IMR-90 (cell line): ENCODE data around the gene UQCRQ. TPM values are rescaled to one million over a fixed set of nuclear protein-coding genes. Genes with fewer than 3 reads are reported as not detected.

Experiments
- ATAC-seq: fragments of 200-7000 bp; cut with Tn5 transposase; 2 replicates; pipeline ENCODE4 v1.9.1; 2020; ENCODE audit warnings: low read depth, mild to moderate bottlenecking, moderate library complexity
- Bru-seq: library from RNA; stranded (reverse); fragments of 400-500 nt; gene quantifications from one replicate; lab custom pipeline; 2021; lab: Mats Ljungman, UMichigan
- BruChase-seq, 2 experiments: library from RNA; stranded (reverse); fragments of 400-500 nt; gene quantifications; one replicate each; lab custom pipeline; 2021; lab: Mats Ljungman, UMichigan
- BruUV-seq: library from RNA; stranded (reverse); fragments of 400-500 nt; replicated peaks from 2 replicates; lab custom pipeline; 2021; lab: Mats Ljungman, UMichigan
- CTCF ChIA-PET: fragments of 300-600 bp; formaldehyde crosslinking; extraction: SDS; loops from one replicate; lab custom pipeline; 2021; ENCODE audit warnings: antibody characterized with exemption; lab: Yijun Ruan, JAX
- POLR2A ChIA-PET: fragments of 300-600 bp; sonication (Branson Sonifier 250); formaldehyde crosslinking; loops from one replicate; lab custom pipeline; 2022; ENCODE audit warnings: antibody characterized with exemption; ENCODE audit not compliant: unreplicated experiment; lab: Charles Lee
- DNase-seq: peaks from one replicate; pipeline ENCODE4 v3.0.0; 2013
- H2AFZ ChIP-seq: replicated peaks from 2 replicates; pipeline ENCODE3; 2013; ENCODE audit warnings: low read length, mild to moderate bottlenecking; ENCODE audit not compliant: poor library complexity
- H2AK5ac ChIP-seq: 2 replicates; pipeline ENCODE4 v1.6.1; 2013; ENCODE audit warnings: low read depth, low read length, inconsistent platforms
- H2AK9ac ChIP-seq: replicated peaks from 2 replicates; pipeline ENCODE3; 2013; ENCODE audit warnings: mild to moderate bottlenecking, low read depth, low read length, moderate library complexity; ENCODE audit not compliant: poor library complexity
- H2BK120ac ChIP-seq: 2 replicates; pipeline ENCODE4 v1.6.1; 2013; ENCODE audit warnings: low read depth, low read length, inconsistent platforms
- H2BK15ac ChIP-seq: 3 replicates; pipeline ENCODE4 v1.6.1; 2013; ENCODE audit warnings: low read depth, low read length, inconsistent platforms
- H2BK20ac ChIP-seq: 2 replicates; pipeline ENCODE4 v1.6.1; 2013; ENCODE audit warnings: low read depth, mild to moderate bottlenecking, inconsistent platforms, low read length, moderate library complexity
- H2BK5ac ChIP-seq: 2 replicates; pipeline ENCODE4 v1.6.1; 2013; ENCODE audit warnings: mild to moderate bottlenecking, low read depth, low read length, inconsistent platforms; ENCODE audit not compliant: poor library complexity, severe bottlenecking
- H3K14ac ChIP-seq: replicated peaks from 2 replicates; pipeline ENCODE4 v1.6.1; 2013; ENCODE audit warnings: low read depth, low read length, inconsistent platforms
- H3K18ac ChIP-seq: 2 replicates; pipeline ENCODE4 v1.6.1; 2013; ENCODE audit warnings: low read depth, low read length, control low read depth
- H3K23ac ChIP-seq: 2 replicates; pipeline ENCODE4 v1.6.1; 2013; ENCODE audit warnings: low read depth, low read length, inconsistent platforms
- H3K27ac ChIP-seq: 2 replicates; pipeline ENCODE4 v1.5.1; 2013; ENCODE audit warnings: mild to moderate bottlenecking, control low read depth, low read length; ENCODE audit not compliant: insufficient read depth
- H3K27me3 ChIP-seq: 2 replicates; pipeline ENCODE4 v1.6.1; 2013; ENCODE audit warnings: low read length; ENCODE audit not compliant: control insufficient read depth, insufficient read depth
- H3K36me3 ChIP-seq: 2 replicates; pipeline ENCODE4 v1.6.1; 2013; ENCODE audit warnings: low read length, mixed read lengths; ENCODE audit not compliant: control insufficient read depth, insufficient read depth
- H3K4ac ChIP-seq: 2 replicates; pipeline ENCODE4 v1.6.1; 2013; ENCODE audit warnings: low read depth, low read length, inconsistent platforms
- H3K4me1 ChIP-seq: 2 replicates; pipeline ENCODE4 v1.6.1; 2013; ENCODE audit warnings: low read length, mixed read lengths; ENCODE audit not compliant: control insufficient read depth, insufficient read depth
- H3K4me2 ChIP-seq: 2 replicates; pipeline ENCODE4 v1.6.1; 2013; ENCODE audit warnings: low read depth, mild to moderate bottlenecking, control low read depth, low read length, moderate library complexity
- H3K4me3 ChIP-seq: 2 replicates; pipeline ENCODE4 v1.5.1; 2013; ENCODE audit warnings: low read depth, mild to moderate bottlenecking, control low read depth, low read length, moderate library complexity; ENCODE audit not compliant: insufficient read depth
- H3K56ac ChIP-seq: 2 replicates; pipeline ENCODE4 v1.6.1; 2013; ENCODE audit warnings: low read length, inconsistent platforms; ENCODE audit not compliant: insufficient read depth; ENCODE audit errors: extremely low read depth
- H3K79me1 ChIP-seq, 2 experiments: 2 replicates each; pipeline ENCODE4 v1.6.1; 2013; ENCODE audit warnings: low read length in 2 of 2, inconsistent platforms in 1 of 2, low read depth in 1 of 2
- H3K9ac ChIP-seq: 2 replicates; pipeline ENCODE4 v1.6.1; 2013; ENCODE audit warnings: low read depth, low read length, control low read depth
- H3K9me1 ChIP-seq: 2 replicates; pipeline ENCODE4 v1.6.1; 2013; ENCODE audit warnings: low read length, inconsistent platforms; ENCODE audit not compliant: insufficient read depth
- H3K9me3 ChIP-seq: 2 replicates; pipeline ENCODE4 v1.6.1; 2013; ENCODE audit warnings: low read length; ENCODE audit not compliant: control insufficient read depth, insufficient read depth
- H4K20me1 ChIP-seq: 2 replicates; pipeline ENCODE4 v1.6.1; 2013; ENCODE audit warnings: low read length, inconsistent platforms; ENCODE audit not compliant: insufficient read depth
- H4K5ac ChIP-seq: 2 replicates; pipeline ENCODE4 v1.6.1; 2013; ENCODE audit warnings: mild to moderate bottlenecking, low read depth, low read length, control low read depth
- H4K8ac ChIP-seq, 2 experiments: 2 replicates each; pipeline ENCODE4 v1.6.1; 2013; ENCODE audit warnings: low read depth in 2 of 2, low read length in 2 of 2, control low read depth in 1 of 2, inconsistent platforms in 1 of 2
- H4K91ac ChIP-seq: 2 replicates; pipeline ENCODE4 v1.6.1; 2013; ENCODE audit warnings: low read depth, low read length, inconsistent platforms; ENCODE audit not compliant: insufficient read depth
- BHLHE40 ChIP-seq: fragments of 150-350 bp; IDR thresholded peaks from 2 replicates; pipeline ENCODE4 v1.6.1; 2016; ENCODE audit warnings: mild to moderate bottlenecking, low read depth, low read length
- CHD1 ChIP-seq: IDR thresholded peaks from 2 replicates; pipeline ENCODE4 v1.6.1; 2012; ENCODE audit warnings: low read depth, low read length, improper control_type of control experiment
- CTCF ChIP-seq: conservative IDR thresholded peaks from 2 replicates; pipeline ENCODE4 v1.5.1; 2012; ENCODE audit warnings: mild to moderate bottlenecking, low read depth, low read length, improper control_type of control experiment
- FOS ChIP-seq: fragments of 150-350 bp; IDR thresholded peaks from 2 replicates; pipeline ENCODE4 v1.6.1; 2016; ENCODE audit warnings: low read depth, low read length
- MAZ ChIP-seq: IDR thresholded peaks from 2 replicates; pipeline ENCODE4 v1.6.1; 2012; ENCODE audit warnings: low read depth, mild to moderate bottlenecking, low read length, improper control_type of control experiment, moderate library complexity, borderline replicate concordance
- MXI1 ChIP-seq: IDR thresholded peaks from 2 replicates; pipeline ENCODE4 v1.6.1; 2012; ENCODE audit warnings: low read depth, mild to moderate bottlenecking, low read length, moderate library complexity, borderline replicate concordance
- POLR2A ChIP-seq: IDR thresholded peaks from 2 replicates; pipeline ENCODE4 v1.6.1; 2012; ENCODE audit warnings: mild to moderate bottlenecking, low read depth, low read length
- RAD21 ChIP-seq: IDR thresholded peaks from 2 replicates; pipeline ENCODE4 v1.6.1; 2012; ENCODE audit warnings: low read length, improper control_type of control experiment
- RCOR1 ChIP-seq: IDR thresholded peaks from 2 replicates; pipeline ENCODE4 v1.6.1; 2012; ENCODE audit warnings: mild to moderate bottlenecking, low read length, improper control_type of control experiment; ENCODE audit not compliant: insufficient replicate concordance
- RFX5 ChIP-seq: IDR thresholded peaks from 2 replicates; pipeline ENCODE4 v1.8.0; 2012; ENCODE audit warnings: low read depth, mild to moderate bottlenecking, low read length, moderate library complexity
- SMC3 ChIP-seq: fragments of 150-350 bp; IDR thresholded peaks from 2 replicates; pipeline ENCODE4 v1.6.1; 2016; ENCODE audit warnings: low read depth, mild to moderate bottlenecking, antibody characterized with exemption, low read length, moderate library complexity
- USF2 ChIP-seq: fragments of 150-350 bp; IDR thresholded peaks from 2 replicates; pipeline ENCODE4 v1.6.1; 2017; ENCODE audit warnings: mild to moderate bottlenecking, antibody characterized with exemption, low read length, low read depth
- WGBS, 2 experiments: methylation state at CpG; one replicate each; pipeline versions ENCODE4 v1.1.5 to v1.1.7; 2013; ENCODE audit warnings: missing lambda C conversion rate in 2 of 2; ENCODE audit not compliant: insufficient read length in 1 of 2; ENCODE audit errors: extremely low coverage in 2 of 2; 5-methylcytosine and 5-hydroxymethylcytosine counted together
- dilution Hi-C: fragments of 300-500 bp; cut with HindIII; formaldehyde crosslinking; loops from one replicate; pipeline ENCODE4 v1.14.3; 2018; ENCODE audit warnings: low sequenced_read_pairs; ENCODE audit not compliant: unreplicated experiment
- in situ Hi-C: fragments of 300-500 bp; cut with MboI; formaldehyde crosslinking; loops from 3 replicates; pipeline ENCODE4 v1.14.3; 2019; ENCODE audit warnings: low sequenced_read_pairs, inconsistent platforms, mixed read lengths
- intact Hi-C: fragments of 100-400 bp; cut with micrococcal nuclease; formaldehyde crosslinking; loops from 2 replicates; pipeline ENCODE4 v1.10.0; 2022
- long read RNA-seq: library from polyadenylated mRNA; unstranded; transcript quantifications from one replicate; pipeline ENCODE4 v2.0.0, GENCODE V29; 2021; ENCODE audit not compliant: unreplicated experiment
- polyA plus RNA-seq, 3 experiments: library from polyadenylated mRNA; depleted of rRNA; stranded (reverse); fragments of >200 nt; gene quantifications; 2 replicates each; pipeline ENCODE4 v1.2.3, GENCODE V29; 2012; ENCODE audit warnings: low replicate concordance in 1 of 3
- total RNA-seq: library from RNA; depleted of rRNA; stranded (reverse); fragments of >200 nt; gene quantifications from 2 replicates; pipeline ENCODE4 v1.2.3, GENCODE V29; 2012; rRNA removed

Gene UQCRQ
- total RNA-seq (69.7 and 73.7 TPM in 2 replicates), polyA plus RNA-seq (2012; rRNA removed) (292 and 406 TPM in 2 replicates), Bru-seq, nascent RNA (percentile 82 among the genes with signal in this experiment), BruChase-seq, experiment 1, labeled RNA remaining after a 6-hour chase (percentile 62 among the genes with signal in this experiment), BruChase-seq, experiment 2, labeled RNA remaining after a 2-hour chase (percentile 73 among the genes with signal in this experiment)
- 213 and 412 TPM in 2 replicates for polyA plus RNA-seq (2012; cell fraction: cytosol; rRNA removed)
- 72.8 and 108 TPM in 2 replicates for polyA plus RNA-seq (2012; cell fraction: nucleus; rRNA removed; ENCODE audit: low replicate concordance)
- long read RNA-seq, transcript UQCRQ-202 (3 exons, 429 nt) = minor isoform, 6 of 347 reads
- long read RNA-seq, transcript UQCRQ-206 (2 exons, 874 nt) = minor isoform, 5 of 347 reads
- long read RNA-seq, transcript UQCRQ-201 (2 exons, 586 nt) = minor isoform, 20 of 347 reads
- long read RNA-seq, transcript UQCRQ-203 (3 exons, 839 nt) = major isoform, 119 of 347 reads
- long read RNA-seq, partial matches to known transcripts = 0 of 347 reads
- long read RNA-seq, other reads (novel, unspliced or antisense) = 195 of 347 reads

- peak; percentile 99 for ATAC-seq
- Histone ChIP-seq H3K56ac (peak within 1 kb of the TSS; percentile 62), H3K36me3 (peaks cover 16% of the 10 kb centered on the region), H4K91ac (peak within 1 kb of the TSS; percentile 47), H3K14ac (peak within 1 kb of the TSS; percentile 67), H2AK9ac (peak within 1 kb of the TSS; percentile 97), H2BK120ac (peak within 1 kb of the TSS; percentile 56), H3K4ac (peak within 1 kb of the TSS; percentile 75), H3K9me1 (peaks cover 5% of the 10 kb centered on the region), H3K4me1 (peaks cover 3% of the 10 kb centered on the region; the same call in 1 of the 2 replicates), H2BK15ac (no peak within 1 kb of the TSS), H4K5ac (peak within 1 kb of the TSS; percentile 89), H3K9me3 (no peaks in the 10 kb centered on the region), H3K4me3 (peak within 1 kb of the TSS; percentile 81), H3K27me3 (no peaks in the 10 kb centered on the region), H3K18ac (peak within 1 kb of the TSS; percentile 1; the same call in 1 of the 2 replicates), H3K23ac (peak within 1 kb of the TSS; percentile 74), H3K79me1 (peaks cover 9 to 28% of the 10 kb centered on the region in 2 experiments), H2BK5ac (peak within 1 kb of the TSS; percentile 66), H2BK20ac (no peak within 1 kb of the TSS), H4K20me1 (peaks cover 13% of the 10 kb centered on the region; the same call in 1 of the 2 replicates), H4K8ac (peak within 1 kb of the TSS; percentile 77 to 91), H3K4me2 (peak within 1 kb of the TSS; percentile 100), H2AFZ (peak within 1 kb of the TSS; percentile 97), H2AK5ac (peak within 1 kb of the TSS; percentile 69), H3K9ac (peak within 1 kb of the TSS; percentile 83), H3K27ac (peak within 1 kb of the TSS; percentile 73)
- no TSS peak for BruUV-seq
- WGBS, 2 experiments = 1% methylated on average over 23 of the region's 55 CpGs; no CpG with 5 or more reads in 1 of the 2 experiments
- ChIA-PET CTCF (interaction anchor here (0.7 to 2.0 kb wide), 4 partner anchors 11 to 38 kb away, joined by 3 to 7 read pairs (median 4); partner anchors contain the start of gene SHROOM1), POLR2A (interaction anchor here (1.4 kb wide), 1 partner anchor 85 kb away, joined by 4 read pairs; no protein-coding TSS in a partner anchor)
- peak; percentile 100 for DNase-seq
- dilution Hi-C loops (no loop called here), in situ Hi-C loops (no loop called here), intact Hi-C loops (loop anchor here (1.0 to 5.0 kb wide), 3 partner anchors 36 to 481 kb away; partner anchors contain the start of gene SHROOM1)
- TF ChIP-seq RFX5 (no peak), MAZ (peak; percentile 57; the same call in 1 of the 2 replicates), USF2 (peak; percentile 82), BHLHE40 (peak; percentile 97), RCOR1 (no peak), CTCF (peak; percentile 46), MXI1 (peak; percentile 22; the same call in 1 of the 2 replicates), SMC3 (peak; percentile 49), RAD21 (peak; percentile 52), CHD1 (peak; percentile 99), POLR2A (peak; percentile 95), FOS (no peak)
Measured at GRCh38 chr5:132866342-132867045, at the start of gene UQCRQ, which contains the start of gene GDF9. Gene UQCRQ (plus strand): TSS chr5:132866642. CDS start chr5:132866882, 240 bp downstream. Gene GDF9 (minus strand): TSS chr5:132866469. CDS start chr5:132864533, 1,936 bp downstream.
